Measurements from ENCODE around the gene PELI2.

Gene PELI2

DNA sequence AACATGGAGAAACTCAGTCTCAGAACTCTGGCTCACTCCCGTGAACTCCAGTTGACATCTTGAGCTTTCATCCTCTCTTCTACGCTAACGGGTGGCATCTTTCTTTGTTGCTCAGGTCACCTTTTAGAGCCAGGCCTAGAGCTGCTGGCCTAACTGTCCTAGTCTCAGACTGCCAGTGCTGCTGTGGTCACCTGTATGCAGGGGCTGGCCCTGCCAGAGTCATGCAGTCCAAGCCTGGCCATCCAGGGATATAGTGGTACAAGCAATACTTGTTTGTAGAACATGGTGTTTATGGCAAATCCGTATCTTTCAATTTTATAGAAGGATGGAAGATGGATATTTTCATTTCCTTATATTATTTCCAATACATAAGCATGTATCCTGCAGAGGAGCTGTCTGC, 117.2 kb downstream of the PELI2 start:
- no peaks in the 10 kb centered on the region for H3K36me3 Mint-ChIP-seq (ENCODE audit: low read depth)
- H3K9me3 Mint-ChIP-seq: no peaks in the 10 kb centered on the region
- no peaks in the 10 kb centered on the region for H3K4me1 Mint-ChIP-seq (ENCODE audit: low read depth)
- no peak for DNase-seq
- H3K27me3 Mint-ChIP-seq: no peaks in the 10 kb centered on the region
- H3K4me3 Mint-ChIP-seq: no peak overlapping the region
- no peak overlapping the region for H3K27ac Mint-ChIP-seq

DNA sequence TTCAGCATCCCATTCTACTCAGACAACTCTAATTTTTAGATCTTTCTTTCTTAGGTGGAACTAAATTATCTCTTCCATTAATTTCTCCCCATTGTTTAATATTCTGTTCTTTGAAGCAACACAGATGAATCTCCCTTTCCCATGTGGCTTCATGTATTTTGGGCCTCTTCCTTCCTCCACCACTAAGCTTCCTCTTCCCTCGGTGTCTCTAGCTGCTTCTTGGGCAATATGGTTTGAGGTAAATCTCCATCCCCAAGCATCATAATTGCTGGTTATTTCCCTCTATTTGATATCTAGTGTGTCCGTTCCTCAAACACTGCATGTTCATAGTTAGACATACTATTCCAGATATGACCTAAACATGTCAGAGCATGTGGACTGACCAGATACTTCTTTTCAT, 119.2 kb downstream of the PELI2 start:
- H3K36me3 Mint-ChIP-seq (ENCODE audit: low read depth): no peaks in the 10 kb centered on the region
- no peaks in the 10 kb centered on the region for H3K9me3 Mint-ChIP-seq
- no peak for DNase-seq
- no peaks in the 10 kb centered on the region for H3K4me1 Mint-ChIP-seq (ENCODE audit: low read depth)
- H3K27me3 Mint-ChIP-seq: no peaks in the 10 kb centered on the region
- no peak overlapping the region for H3K4me3 Mint-ChIP-seq
- no peak overlapping the region for H3K27ac Mint-ChIP-seq

DNA sequence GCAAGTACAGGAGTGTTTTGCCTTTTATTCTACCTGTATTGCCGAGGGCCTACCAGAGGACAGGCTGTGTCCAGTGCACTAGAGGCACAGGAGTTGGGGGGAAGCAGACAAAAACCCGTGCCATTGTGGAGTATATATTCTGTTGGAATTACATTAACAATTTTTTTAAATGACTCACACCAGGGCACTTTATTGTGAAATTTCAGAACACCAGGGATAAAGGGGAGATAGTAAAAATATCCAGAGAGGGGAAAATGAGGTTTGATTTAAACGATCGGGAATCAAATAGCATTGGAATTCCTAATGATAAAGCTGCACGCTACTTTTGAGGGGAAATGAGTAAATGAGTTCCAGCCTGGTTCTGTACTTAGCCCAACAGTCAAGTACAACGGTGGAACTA, 123.2 kb downstream of the PELI2 start:
- no peak for DNase-seq
- Mint-ChIP-seq H3K9me3 (no peaks in the 10 kb centered on the region), H3K4me1 (ENCODE audit: low read depth) (no peaks in the 10 kb centered on the region), H3K27ac (no peak overlapping the region), H3K27me3 (no peaks in the 10 kb centered on the region), H3K36me3 (ENCODE audit: low read depth) (no peaks in the 10 kb centered on the region), H3K4me3 (no peak overlapping the region)

DNA sequence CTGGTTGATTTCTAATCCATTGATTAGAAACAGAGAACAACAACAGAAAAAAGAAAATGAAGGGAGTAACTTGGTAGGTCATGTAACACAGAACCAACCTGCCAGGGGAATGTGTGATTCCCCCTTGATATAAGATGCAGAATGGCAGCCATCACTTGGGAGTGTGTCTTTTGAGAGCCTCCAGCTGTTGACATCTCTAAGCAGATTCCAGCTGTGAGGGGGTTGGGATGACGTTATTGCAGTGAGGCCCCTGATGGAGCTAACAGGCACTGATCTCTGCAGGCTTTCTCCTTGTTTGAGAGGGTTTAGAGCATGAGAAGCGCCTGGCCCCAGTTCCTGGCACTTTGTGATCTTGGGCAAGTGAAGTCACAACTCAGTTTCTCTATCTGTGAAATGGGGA, 124.9 kb downstream of the PELI2 start:
- no peak overlapping the region for H3K27ac Mint-ChIP-seq
- H3K4me1 Mint-ChIP-seq (ENCODE audit: low read depth): no peaks in the 10 kb centered on the region
- no peaks in the 10 kb centered on the region for H3K36me3 Mint-ChIP-seq (ENCODE audit: low read depth)
- no peak overlapping the region for H3K4me3 Mint-ChIP-seq
- H3K27me3 Mint-ChIP-seq: no peaks in the 10 kb centered on the region
- no peaks in the 10 kb centered on the region for H3K9me3 Mint-ChIP-seq
- DNase-seq: no peak

DNA sequence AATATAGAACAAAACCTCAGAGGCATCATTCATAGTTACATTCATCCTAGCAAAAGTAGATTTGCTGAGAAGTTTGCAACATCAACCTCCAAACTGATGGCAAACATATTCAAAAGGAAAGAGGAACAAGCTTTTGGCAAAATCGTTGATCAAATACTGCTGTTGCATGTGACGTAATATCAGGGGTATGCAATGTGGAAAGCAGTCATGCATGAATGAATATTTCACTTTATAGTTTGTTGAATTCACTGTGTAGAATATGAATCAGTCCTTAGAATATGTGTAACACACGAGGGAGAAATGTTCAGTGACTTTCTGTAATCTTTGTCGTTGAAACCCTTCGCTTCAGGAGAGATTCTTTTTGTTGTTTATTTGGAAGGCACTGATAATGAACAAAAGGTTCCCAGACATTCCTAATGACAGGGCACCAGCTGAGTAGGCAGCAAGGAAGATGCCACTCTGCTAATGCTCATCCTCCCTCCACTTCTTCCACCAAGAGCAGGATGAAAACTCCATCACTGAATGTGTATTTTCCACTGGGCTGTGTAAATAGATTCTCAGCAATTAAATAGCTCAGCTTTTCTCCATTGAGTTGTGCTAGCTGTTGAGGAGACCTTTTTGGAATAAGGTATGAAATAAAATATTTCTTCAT, 126.1 kb downstream of the PELI2 start:
- Mint-ChIP-seq H3K36me3 (ENCODE audit: low read depth) (no peaks in the 10 kb centered on the region), H3K4me3 (no peak overlapping the region), H3K27me3 (no peaks in the 10 kb centered on the region), H3K27ac (no peak overlapping the region), H3K9me3 (no peaks in the 10 kb centered on the region), H3K4me1 (ENCODE audit: low read depth) (no peaks in the 10 kb centered on the region)
- DNase-seq: no peak

DNA sequence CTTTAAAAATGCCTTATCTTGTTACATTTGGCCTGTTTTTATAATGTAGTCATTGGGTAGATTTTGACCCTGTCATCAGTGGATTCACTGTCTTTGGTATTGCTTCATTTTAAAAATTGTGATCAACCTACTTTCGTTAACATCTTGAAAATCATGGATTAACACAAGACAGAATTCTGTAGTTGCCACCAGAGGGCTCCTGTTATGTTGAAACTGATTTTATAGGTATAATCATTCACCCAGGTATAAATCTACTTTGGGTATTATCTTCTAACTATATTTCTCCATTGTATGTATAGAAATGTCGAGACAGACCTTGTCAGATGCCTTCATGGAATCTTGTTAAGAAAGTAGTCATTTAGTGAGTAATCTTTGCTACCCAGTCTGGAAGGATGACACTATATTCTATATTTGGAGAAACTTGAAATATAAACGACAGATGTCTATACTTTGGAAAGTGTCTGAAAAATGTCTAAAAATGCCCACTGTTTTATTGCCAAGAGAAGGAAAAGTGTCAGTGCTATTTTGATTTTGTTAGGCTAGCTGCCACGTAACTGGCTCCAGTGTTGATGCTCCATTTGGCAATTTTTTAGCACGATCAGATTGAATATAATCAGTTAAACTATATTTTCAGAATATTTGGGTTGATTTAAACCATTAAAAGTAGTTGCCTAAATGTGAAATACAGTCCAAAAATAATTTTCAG, 129.4 kb downstream of the PELI2 start:
- peaks cover 2% of the 10 kb centered on the region for H3K9me3 Mint-ChIP-seq
- H3K4me3 Mint-ChIP-seq: no peak overlapping the region
- H3K27ac Mint-ChIP-seq: no peak overlapping the region
- H3K36me3 Mint-ChIP-seq (ENCODE audit: low read depth): peaks cover 2% of the 10 kb centered on the region
- H3K27me3 Mint-ChIP-seq: no peaks in the 10 kb centered on the region
- DNase-seq: no peak
- H3K4me1 Mint-ChIP-seq (ENCODE audit: low read depth): no peaks in the 10 kb centered on the region

DNA sequence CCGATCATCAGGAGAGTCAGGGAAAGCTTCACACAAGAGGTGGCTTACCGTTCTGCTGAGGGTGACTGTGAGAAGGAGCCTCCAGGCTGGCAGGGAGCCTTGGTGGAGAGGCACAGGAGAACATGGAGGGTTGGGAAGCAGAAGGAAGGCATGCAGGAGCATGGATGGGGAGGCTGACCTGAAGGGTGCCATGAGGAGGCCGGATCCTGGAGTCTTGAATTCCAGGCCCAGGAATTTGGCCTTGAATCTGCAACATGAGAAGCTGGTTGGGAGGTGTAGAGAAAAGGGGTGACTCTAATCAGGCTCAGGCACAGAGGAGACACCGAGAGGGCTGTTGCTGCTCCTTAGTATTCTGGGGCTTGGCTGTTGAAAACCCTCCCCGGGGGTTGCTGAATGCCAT, 130.2 kb downstream of the PELI2 start:
- DNase-seq: no peak
- Mint-ChIP-seq H3K27ac (no peak overlapping the region), H3K4me1 (ENCODE audit: low read depth) (no peaks in the 10 kb centered on the region), H3K36me3 (ENCODE audit: low read depth) (peaks cover 2% of the 10 kb centered on the region), H3K27me3 (no peaks in the 10 kb centered on the region), H3K4me3 (no peak overlapping the region), H3K9me3 (peaks cover 2% of the 10 kb centered on the region)

DNA sequence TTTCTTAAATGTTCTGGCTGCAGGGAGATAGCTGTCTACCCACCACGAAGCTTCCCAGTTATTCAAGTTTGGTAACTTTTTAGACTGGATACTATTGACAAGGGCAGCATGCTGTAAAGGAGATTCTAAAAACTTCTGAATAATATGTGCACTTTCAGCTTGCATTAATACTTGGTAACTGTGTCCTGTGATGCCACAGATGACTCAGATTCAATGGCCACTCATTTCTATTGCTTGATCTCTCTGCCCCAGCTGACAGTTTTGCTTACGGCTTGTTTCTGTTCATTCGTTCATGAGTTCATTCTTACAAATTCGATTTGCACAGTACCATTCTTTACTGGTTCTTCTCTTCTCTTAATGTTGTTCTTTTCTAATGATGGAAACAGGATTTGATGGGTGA, 142.8 kb downstream of the PELI2 start:
- no peak overlapping the region for H3K27ac Mint-ChIP-seq
- H3K9me3 Mint-ChIP-seq: peaks cover 10% of the 10 kb centered on the region
- H3K36me3 Mint-ChIP-seq (ENCODE audit: low read depth): no peaks in the 10 kb centered on the region
- H3K4me3 Mint-ChIP-seq: no peak overlapping the region
- H3K27me3 Mint-ChIP-seq: no peaks in the 10 kb centered on the region
- H3K4me1 Mint-ChIP-seq (ENCODE audit: low read depth): no peaks in the 10 kb centered on the region
- DNase-seq: no peak

DNA sequence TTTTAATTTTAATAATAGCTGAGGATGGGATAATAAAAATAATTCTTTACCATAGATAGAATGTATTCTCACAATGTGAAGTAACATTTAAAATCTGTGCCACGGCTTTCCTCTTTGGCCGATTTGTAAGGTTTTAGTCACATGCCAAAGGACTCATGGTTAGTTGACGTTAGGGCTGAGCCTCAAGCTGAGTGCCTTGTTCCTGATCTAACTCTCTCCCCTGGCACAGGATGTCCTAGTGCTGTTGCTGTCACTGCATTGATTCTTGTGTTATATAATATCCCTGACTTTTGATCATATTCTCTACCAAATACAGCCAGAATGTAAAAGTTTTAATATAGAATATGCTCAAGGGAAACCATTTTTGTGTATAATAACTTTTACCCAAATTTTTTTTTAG, 144.3 kb downstream of the PELI2 start:
- peaks cover 9% of the 10 kb centered on the region for H3K9me3 Mint-ChIP-seq
- DNase-seq: no peak
- no peaks in the 10 kb centered on the region for H3K4me1 Mint-ChIP-seq (ENCODE audit: low read depth)
- no peaks in the 10 kb centered on the region for H3K27me3 Mint-ChIP-seq
- no peak overlapping the region for H3K4me3 Mint-ChIP-seq
- H3K27ac Mint-ChIP-seq: no peak overlapping the region
- no peaks in the 10 kb centered on the region for H3K36me3 Mint-ChIP-seq (ENCODE audit: low read depth)

DNA sequence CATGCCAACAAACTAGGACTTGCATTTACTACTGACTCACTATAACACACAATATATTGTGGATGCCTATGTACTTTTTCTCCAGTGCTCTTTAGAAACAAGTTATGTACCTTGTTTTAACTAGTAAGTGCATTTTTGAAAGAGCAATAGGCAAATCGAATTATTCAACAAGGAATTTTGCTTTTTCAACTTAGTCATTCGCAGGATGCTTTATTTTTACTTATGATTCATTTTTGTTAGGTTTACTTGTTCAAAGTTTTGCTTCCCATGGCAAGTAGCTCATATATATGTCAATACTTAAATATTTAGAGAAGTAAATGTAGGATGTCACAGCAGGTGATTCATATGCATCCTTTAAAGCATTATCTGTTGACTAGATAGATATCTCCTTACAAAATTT, 149.8 kb downstream of the PELI2 start:
- DNase-seq: no peak

DNA sequence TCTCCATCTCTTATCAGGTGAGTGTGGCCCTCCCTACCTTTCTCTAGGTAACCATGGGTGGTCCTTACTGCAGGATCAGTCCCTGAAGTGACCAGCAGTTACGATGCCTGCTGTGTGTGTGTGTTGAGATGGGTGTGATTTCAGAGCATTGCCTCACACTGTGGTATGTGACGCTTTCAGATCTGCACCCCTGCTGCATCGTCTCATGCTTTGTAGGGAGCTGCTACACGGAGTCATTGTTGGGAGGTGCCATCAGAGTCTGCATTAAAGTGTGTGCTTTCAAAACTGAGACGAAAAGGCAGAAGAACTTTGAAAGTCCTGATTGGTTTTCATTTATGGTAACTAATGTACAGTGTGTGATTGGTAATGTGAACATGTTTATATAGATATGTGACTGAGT, 150.5 kb downstream of the PELI2 start:
- Mint-ChIP-seq H3K4me3 (no peak overlapping the region), H3K4me1 (ENCODE audit: low read depth) (no peaks in the 10 kb centered on the region), H3K9me3 (no peaks in the 10 kb centered on the region), H3K27me3 (no peaks in the 10 kb centered on the region), H3K27ac (no peak overlapping the region), H3K36me3 (ENCODE audit: low read depth) (no peaks in the 10 kb centered on the region)
- DNase-seq: no peak

More for the DNA sequence above, 149.8 kb downstream of the PELI2 start:
- Mint-ChIP-seq H3K27ac (no peak overlapping the region), H3K9me3 (no peaks in the 10 kb centered on the region), H3K4me1 (ENCODE audit: low read depth) (no peaks in the 10 kb centered on the region), H3K36me3 (ENCODE audit: low read depth) (no peaks in the 10 kb centered on the region), H3K27me3 (no peaks in the 10 kb centered on the region), H3K4me3 (no peak overlapping the region)

DNA sequence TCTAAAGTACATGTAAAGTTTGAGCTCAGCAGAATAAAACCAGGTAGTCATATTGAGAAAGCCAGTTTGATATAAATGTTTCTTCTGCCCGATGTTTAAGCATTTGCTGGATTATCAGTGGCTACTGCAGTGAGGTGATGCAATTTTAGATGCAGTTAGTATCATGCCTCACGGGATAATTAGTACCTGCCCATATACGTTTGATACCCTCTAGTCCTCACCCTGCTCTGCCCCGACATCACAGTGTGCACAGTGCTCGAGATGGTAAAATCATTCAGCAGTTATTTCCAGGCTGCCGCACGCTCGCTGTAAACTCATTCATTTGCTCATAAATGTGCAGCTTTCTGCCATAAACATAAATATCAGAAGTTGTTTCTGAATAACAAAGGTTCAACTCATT, 152.7 kb downstream of the PELI2 start:
- no peaks in the 10 kb centered on the region for H3K4me1 Mint-ChIP-seq (ENCODE audit: low read depth)
- no peak for DNase-seq
- H3K4me3 Mint-ChIP-seq: no peak overlapping the region
- no peaks in the 10 kb centered on the region for H3K36me3 Mint-ChIP-seq (ENCODE audit: low read depth)
- no peaks in the 10 kb centered on the region for H3K27me3 Mint-ChIP-seq
- H3K27ac Mint-ChIP-seq: no peak overlapping the region
- no peaks in the 10 kb centered on the region for H3K9me3 Mint-ChIP-seq

DNA sequence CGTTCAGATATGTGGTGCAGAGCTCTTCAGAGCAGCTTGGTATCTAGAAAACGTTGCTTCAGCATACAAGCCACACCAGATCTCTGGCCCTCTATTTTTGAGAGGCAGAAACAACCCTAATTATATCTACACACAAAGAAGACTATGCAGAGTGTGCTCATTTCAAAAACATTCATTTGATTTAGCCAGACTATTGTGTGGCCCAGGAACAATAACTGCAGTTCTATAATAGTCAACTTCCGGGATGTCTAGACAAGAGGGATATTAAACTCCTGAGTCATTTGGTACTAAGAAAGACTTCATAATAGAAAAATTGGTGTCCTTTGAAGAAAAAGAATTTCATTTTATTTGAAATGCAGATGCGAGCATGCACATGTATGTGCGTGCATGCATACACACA, 153.8 kb downstream of the PELI2 start:
- Mint-ChIP-seq H3K4me1 (ENCODE audit: low read depth) (no peaks in the 10 kb centered on the region), H3K4me3 (no peak overlapping the region), H3K9me3 (no peaks in the 10 kb centered on the region), H3K36me3 (ENCODE audit: low read depth) (no peaks in the 10 kb centered on the region), H3K27ac (no peak overlapping the region), H3K27me3 (no peaks in the 10 kb centered on the region)
- no peak for DNase-seq

DNA sequence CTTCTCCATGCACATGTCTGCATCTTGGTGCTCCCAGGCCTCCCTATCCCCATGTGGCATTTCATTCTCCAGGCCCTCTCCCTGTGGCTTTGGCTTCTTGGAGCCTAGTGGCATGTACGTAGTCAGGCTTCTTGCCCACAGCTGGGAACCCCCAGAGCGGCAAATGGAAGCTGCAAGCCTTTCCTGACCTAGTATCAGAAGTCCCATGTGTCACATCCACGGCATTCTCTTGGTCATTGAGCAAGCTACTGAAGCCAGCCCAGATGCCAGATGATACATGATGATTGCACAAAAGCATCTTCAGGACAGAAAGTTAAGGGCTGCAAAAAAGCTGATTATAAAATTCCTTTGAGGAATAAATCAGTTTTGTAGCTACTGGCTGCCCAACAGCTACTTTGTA, 154.9 kb downstream of the PELI2 start:
- Mint-ChIP-seq H3K36me3 (ENCODE audit: low read depth) (no peaks in the 10 kb centered on the region), H3K4me1 (ENCODE audit: low read depth) (no peaks in the 10 kb centered on the region), H3K4me3 (no peak overlapping the region), H3K27me3 (no peaks in the 10 kb centered on the region), H3K27ac (no peak overlapping the region), H3K9me3 (no peaks in the 10 kb centered on the region)
- no peak for DNase-seq

DNA sequence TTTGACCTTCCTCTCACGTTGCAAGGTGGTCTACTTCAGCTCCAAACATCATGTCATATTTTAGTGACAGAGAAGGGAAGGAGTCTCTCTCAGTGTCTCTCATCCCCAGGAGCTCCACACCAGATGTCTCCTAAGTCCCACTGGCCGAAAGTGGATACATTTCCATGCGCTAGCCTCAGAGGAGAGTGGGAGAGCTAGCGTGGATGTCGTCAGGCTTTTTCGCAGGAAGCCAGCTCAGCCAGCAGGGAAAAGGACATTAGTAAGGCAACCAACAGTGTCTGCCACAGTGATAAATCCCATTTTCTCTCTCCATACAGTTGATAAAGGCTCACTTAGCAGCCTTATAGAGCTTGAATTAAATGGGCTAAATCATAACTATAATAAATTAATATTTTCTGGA, 155.7 kb downstream of the PELI2 start:
- Mint-ChIP-seq H3K27me3 (no peaks in the 10 kb centered on the region), H3K27ac (no peak overlapping the region), H3K4me1 (ENCODE audit: low read depth) (no peaks in the 10 kb centered on the region), H3K9me3 (no peaks in the 10 kb centered on the region), H3K4me3 (no peak overlapping the region), H3K36me3 (ENCODE audit: low read depth) (no peaks in the 10 kb centered on the region)
- no peak for DNase-seq

DNA sequence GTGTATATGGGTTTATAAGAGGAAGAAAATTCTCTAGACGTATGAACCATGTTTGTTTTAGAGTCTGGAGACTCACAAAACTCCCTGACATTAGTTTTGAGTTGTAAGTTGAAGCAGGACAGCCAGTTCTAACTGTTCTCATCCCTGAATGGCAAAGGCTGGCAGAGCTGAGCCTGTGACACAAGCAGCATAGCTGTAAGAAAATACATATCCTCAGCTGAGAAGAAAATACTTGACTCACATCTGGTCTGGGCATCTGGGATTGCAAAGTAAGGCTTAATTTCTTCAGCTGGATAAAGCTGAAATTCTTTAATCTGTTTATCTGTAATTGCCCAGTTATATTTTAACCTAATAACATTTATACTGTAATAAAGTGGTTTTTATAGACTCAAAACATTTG, 156.3 kb downstream of the PELI2 start:
- no peak overlapping the region for H3K27ac Mint-ChIP-seq
- H3K9me3 Mint-ChIP-seq: no peaks in the 10 kb centered on the region
- no peaks in the 10 kb centered on the region for H3K4me1 Mint-ChIP-seq (ENCODE audit: low read depth)
- no peak for DNase-seq
- H3K4me3 Mint-ChIP-seq: no peak overlapping the region
- H3K27me3 Mint-ChIP-seq: no peaks in the 10 kb centered on the region
- H3K36me3 Mint-ChIP-seq (ENCODE audit: low read depth): no peaks in the 10 kb centered on the region

All from activated T-cell treated with anti-CD3 and anti-CD28 coated beads, Interleukin-2, amount 50 U/mL, for 24 hours (primary cell).